GM19397 (cell line): Measurements from ENCODE around the gene KRTAP5-1.

ENCODE experiments used
- ATAC-seq: cut with Tn5 transposase; IDR thresholded peaks from one replicate; pipeline ENCODE4 v1.9.1; 2021; ENCODE audit warnings: mild to moderate bottlenecking, moderate library complexity; ENCODE audit not compliant: unreplicated experiment

Gene KRTAP5-1

DNA sequence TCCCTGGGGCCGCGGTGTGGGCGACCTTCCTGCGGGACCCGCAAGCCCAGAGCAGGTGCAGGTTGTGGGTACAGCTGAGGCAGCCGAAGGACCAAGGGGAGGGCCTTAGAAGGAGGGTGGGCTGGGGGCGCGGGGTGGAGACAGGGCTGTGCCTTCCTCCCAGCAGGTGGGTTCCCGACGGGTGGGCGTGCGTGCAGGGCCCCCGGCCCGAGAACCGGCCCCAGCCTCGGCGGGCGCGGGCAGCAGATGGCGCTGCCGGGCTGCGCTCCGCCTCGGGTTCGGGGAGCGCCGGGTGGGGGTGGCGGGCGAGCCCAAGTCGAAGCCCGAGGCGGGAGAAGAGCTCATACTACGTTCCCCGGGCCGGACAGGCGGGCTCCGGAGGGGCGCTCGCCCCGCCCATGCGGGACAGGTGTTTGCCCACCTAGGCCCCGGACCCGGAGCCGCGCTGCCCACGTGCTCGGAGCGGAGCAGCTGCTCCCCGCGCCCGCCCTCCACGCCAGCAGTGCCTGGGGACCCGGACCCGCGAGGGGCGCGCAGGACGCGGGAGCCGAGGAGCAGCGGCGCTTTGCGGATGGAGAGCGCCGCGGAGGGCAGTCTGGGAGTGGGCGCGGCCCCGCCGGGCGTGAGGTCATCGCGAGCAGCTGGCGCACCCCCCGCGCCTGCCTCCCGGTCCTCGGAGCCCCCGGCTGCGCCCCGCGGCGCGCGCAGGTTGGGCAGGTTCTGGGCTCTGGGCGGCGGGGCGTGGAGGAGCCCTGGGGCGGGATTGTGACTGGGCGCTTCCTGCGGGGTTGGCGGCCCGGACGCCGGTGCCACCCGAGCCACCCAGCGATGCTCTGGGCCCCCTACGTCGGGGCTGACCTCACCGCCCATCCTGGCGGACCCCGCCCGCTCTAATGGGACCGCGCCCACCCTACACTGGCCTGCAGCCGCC is 38.3 kb downstream of the KRTAP5-1 start:
- no peak for ATAC-seq

DNA sequence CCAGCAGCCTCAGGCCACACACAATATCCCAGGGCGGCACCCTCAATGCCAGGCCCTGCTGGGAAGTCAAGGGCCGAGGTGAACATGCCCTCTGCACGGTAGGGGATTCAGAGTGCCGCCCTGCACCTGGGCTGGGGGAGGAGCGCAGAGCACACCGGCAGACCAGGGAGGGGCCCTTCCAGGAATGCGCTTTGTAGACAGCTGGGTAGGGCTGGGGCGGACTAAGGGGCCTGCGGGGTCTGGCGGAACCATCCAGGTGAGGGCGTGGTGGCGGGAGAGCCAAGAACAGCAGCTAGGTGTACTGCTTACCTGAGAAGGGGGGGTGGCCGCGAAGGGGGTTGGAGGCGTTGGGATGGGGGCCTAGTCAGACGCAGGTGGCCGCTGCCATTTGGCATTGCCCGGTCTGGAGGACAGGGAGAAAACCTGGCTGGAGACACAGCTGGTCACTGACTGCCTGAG is 39.0 kb downstream of the KRTAP5-1 start:
- no peak for ATAC-seq

DNA sequence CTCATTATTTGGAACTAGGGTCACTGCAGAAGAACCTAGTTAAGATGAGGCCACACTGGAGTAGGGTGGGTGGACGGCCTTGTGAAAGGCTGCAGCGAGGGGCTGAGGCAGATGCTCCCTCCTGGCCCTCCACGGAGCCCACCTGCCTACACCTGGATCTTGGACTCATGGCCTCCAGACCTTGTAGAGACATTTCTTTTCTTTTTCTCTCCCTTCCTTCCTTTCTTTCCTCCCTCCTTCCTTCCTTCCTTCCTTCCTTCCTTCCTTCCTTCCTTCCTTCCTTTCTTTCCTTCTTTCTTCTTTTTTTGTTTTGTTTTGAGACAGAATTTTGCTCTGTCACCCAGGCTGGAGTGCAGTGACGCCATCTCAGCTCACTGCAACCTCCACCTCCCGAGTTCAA is 39.7 kb downstream of the KRTAP5-1 start:
- ATAC-seq = no peak

DNA sequence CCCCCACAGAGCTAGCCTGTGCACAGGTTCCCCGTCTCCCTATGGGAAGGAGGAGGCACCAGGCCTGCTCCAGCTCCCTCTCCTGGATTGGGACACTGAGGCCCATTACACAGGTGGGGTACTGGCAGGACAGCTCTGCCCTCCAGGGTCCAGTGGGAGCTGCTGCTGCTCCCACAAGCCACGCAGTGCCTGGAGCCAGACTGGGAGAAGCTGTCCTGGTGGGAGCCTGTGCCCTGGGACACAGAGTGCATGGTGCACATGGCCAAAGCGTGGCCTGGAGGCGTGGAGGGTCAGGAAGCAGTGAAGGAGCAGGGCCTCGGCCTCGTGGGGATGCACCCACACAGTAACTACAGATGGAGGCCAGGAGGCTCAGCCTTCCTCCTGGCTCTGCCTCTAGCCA is 40.5 kb downstream of the KRTAP5-1 start:
- ATAC-seq = no peak

GRCh38 chr11:1543606-1544263 is 41.3 kb downstream of the KRTAP5-1 start:
- no peak for ATAC-seq

GRCh38 chr11:1542267-1542666 is 42.8 kb downstream of the KRTAP5-1 start:
- ATAC-seq = no peak

- ATAC-seq = no peak
Observed at GRCh38 chr11:1541474-1542204, 43.4 kb downstream of the KRTAP5-1 start.

- ATAC-seq = no peak
Observed at GRCh38 chr11:1540074-1540473, 45.0 kb downstream of the KRTAP5-1 start.

DNA sequence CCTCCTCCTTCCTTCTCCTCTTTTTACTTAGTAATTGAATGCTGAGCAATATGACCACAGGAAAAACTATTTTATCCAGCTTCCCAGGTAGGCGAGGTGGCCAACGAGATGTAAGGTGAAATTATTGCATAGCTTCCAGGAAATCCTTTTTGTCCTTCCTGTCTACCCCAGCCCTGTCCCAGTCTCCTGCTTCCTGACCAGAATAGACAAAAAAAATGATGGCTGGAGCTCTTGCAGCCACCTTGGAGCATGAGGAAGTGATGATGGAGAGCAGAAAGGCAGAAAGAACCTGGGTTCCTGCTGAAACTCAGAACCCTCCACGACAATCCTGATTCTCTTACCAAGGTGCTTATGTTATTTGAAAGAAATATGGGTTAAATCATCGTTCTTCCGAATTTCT is 46.9 kb downstream of the KRTAP5-1 start:
- no peak for ATAC-seq

- no peak for ATAC-seq
Observed at GRCh38 chr11:1536065-1536843, 48.8 kb downstream of the KRTAP5-1 start.

DNA sequence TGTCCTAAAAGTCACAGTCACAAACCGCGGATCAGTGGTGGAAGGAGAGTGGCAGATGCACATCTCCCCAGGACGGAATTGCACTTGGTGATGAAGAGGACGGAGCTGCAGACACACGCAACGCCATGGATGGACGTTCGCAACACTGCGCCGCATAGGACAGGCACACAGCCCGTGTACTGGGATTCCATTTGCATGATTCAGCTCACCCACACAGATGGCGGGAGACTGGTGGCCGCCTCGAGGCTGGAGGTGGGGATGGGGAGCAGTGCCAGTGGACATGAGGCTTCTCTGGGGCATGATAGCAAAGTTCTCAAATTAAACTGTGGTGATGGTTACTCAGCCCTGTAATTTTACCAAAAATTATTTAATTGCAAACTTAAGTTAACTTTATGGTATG is 50.4 kb downstream of the KRTAP5-1 start:
- ATAC-seq = no peak
